ENCODE results near the gene ARSJ.
A peak's percentile ranks its signal among the peaks of the same experiment; 100 is the strongest.
"Not testable (repeated sequence)": the region's sequence is repeated elsewhere in the genome, so short reads cannot be mapped to it uniquely, and the experiment has no call there.

ARSJ gene

GRCh38 chr4:113979148-113979904 lies at the start of gene ARSJ:
Gene ARSJ (minus strand): TSS chr4:113979647. CDS start chr4:113978834, 813 bp downstream.
- peak; percentile 9 for DNase-seq

GRCh38 chr4:114028071-114028470 lies 48.6 kb upstream of the ARSJ start:
- peak; percentile 22 for DNase-seq

GRCh38 chr4:114027596-114027995 lies 48.1 kb upstream of the ARSJ start:
- no peak for DNase-seq

DNA sequence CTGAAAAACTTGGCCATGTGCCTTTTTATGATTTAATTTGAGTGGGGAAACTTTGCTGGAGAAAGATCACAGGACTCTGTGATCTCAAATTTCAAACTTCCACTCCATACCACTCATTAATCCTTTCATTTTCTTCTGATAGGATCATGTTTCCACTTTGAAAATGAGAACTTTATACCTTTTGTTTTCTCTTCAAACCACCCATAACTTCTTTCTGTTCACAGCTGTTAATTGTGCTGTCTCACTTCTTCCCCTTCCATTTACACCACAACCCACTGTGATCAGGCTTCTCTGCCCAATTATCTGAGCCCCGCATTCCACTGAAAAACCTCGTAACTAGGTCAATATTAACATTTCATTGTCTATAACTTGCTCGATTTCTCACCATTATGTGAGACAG lies 47.0 kb upstream of the ARSJ start:
- DNase-seq: peak; percentile 45

GRCh38 chr4:114025176-114025777 lies 45.8 kb upstream of the ARSJ start:
- no peak for DNase-seq

DNA sequence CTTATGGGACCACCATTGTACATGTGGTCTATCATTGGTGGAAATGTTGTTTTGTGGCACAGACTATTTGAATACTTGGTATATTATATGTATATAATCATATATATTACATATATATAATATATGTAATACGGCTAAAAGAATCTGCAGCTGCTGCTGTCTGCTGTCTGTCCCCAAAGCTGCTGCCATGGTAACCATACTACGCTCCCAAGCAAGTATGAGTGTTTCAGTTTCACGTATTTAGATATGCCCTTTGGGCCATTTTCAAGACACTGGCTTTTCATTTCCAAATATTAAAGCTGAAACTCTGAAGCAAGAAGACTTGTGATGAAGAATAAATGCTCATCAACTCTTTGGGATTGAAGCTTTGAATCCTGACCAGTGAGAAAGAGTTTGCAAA lies 42.0 kb upstream of the ARSJ start:
- DNase-seq: no peak

DNA sequence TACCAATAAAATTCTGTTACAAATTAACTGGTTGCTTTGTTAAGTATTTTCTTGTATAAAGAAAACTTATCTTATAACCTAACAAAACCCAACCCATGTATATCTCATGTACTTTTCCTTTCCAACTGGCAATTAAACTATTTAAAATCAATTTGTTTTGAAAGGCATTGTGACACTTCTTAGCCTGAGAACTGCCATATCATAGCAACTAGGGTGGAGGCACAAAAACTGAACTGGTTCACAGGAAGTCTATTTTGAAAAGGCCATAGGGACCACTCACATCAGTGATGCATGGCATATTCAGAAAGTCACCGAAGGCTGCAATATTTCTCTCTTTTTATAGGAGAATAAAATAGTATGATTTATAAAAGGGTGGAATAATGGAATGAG lies 40.5 kb upstream of the ARSJ start:
- no peak for DNase-seq

DNA sequence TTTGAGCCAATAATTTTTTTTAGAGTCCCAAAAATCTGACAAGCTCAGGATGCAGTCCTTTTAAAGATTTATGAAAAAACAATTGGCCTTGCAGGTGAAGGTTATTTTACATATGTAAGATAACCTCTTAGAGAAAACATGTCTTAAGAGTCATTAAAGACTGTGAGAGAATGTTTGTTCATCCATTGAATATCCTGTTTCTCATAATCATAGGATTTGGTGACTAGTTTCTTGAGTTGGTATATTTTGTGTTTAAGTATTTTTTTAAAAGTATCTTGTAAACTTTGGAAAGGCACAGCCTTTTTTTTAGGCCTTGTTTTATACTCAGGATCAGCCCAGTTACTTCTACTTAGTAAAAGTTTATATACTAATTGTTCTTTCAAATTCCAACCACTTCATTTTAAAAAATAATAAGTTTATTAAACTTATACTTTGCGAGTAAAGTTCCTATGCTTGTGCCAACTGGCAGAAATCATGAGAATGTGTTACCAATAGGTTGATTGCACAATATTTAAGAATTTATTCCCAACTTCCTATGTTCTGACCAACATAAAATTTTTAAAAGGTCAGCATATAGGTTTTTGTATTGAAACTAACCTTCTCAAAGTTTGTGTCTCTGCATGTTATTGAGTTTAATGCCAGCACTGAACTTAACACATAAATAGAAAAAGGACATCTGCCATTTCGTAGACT lies 40.0 kb upstream of the ARSJ start:
- DNase-seq: no peak

GRCh38 chr4:114017120-114017917 lies 37.9 kb upstream of the ARSJ start:
- no peak for DNase-seq

- DNase-seq: peak; percentile 25
These were observed 36.0 kb upstream of the ARSJ start for GRCh38 chr4:114015444-114015899.

DNA sequence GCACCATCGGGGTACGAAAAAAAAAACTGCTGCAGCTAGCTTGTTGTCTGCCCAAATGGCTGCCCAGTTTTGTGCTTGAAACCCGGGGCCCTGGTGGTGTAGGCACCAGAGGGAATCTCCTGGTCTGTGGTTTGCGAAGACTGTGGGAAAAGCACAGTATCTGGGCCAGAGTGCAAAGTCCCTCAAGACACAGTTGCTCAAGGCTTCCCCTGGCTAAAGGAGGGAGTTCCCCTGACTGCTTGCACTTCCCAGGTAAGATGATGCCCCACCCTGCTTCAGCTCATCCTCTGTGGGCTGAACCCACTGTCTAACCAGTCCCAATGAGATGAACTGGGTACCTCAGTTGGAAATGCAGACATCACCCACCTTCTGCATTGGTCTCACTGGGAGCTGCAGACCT lies 33.8 kb upstream of the ARSJ start:
- DNase-seq: not testable (repeated sequence)

DNA sequence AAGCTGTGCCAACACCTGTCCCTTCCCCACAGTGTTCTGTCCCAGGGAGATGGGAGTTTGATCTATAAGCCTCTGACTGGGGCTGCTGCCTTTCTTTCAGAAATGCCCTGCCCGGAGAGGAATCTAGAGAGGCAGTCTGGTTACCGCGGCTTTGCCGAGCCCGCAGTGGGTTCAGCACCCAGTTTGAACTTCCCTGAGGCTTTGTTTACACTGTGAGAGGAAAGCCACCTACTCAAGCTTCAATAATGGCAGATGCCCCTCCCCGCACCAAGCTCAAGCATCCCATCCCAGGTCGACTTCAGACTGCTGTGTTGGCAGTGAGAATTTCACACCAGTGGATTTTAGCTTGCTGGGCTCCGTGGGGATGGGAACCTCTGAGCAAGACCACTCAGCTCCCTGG lies 33.3 kb upstream of the ARSJ start:
- DNase-seq: no peak

- no peak for DNase-seq
These were observed 26.4 kb upstream of the ARSJ start for GRCh38 chr4:114005569-114006442.

DNA sequence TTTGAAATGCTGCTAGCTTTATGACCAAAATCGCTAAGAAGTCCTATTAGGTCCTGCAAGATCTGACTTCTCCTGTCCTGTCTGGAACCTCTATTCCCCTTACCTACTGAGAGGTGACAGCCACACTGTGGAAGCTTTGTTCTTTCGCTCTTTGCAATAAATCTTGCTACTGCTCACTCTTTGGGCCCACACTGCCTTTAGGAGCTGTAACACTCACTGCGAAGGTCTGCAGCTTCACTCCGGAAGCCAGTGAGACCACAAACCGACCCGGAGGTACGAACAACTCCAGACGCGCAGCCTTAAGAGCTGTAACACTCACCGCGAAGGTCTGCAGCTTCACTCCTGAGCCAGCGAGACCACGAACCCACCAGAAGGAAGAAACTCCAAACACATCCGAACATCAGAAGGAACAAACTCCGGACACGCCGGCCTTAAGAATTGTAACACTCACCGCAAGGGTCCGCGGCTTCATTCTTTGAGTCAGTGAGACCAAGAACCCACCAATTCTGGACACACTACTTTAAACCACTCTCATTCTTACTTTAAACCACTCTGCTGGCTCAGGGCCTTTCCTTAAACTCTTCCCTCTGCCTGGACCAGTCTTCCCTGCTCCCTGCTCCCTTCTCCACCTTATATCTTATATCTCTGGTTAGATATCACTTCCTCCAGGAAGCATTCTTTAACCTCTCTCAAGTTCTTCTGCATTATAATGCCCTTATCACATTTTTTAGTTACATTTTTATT lies 25.2 kb upstream of the ARSJ start:
- DNase-seq: not testable (repeated sequence)

DNA sequence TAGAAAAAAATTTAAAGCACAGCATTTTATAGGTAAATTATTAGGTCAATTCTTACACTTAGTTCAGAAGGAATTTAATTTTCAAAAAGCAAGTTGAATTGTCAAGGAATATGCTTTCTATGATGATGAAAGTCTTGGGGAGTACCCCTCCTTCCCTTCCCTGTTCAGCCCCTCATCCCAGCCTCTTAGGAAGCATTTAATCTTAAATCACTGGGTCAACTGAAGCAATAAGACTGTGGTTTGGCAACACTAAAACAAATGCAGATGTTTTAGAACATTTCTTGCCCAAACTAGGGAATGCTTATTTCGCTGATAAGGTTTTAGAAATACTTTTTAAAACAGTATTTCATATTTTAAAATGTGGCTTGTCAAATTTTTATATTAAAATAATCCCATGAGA lies 19.1 kb upstream of the ARSJ start:
- no peak for DNase-seq

DNA sequence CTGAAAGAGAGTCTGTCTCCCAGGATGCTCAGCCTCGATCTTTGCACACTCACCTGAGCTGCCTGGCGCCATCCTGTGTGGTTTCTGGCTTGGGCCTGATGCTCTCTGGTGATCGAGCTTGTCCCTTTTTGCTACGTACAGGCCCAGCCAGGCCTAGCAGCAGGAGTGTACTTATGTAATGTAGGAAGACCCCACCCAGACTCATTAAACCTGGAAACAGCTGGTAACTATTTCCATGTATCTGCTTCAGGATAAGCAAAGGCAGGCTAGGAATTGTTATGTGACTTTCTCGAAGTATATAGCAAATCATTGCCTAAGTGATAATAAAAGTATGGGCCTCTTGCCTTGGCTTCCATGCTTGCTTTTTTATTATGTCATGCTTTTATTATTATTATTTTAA lies 18.6 kb upstream of the ARSJ start:
- DNase-seq: no peak

GRCh38 chr4:113997206-113997605 lies 17.8 kb upstream of the ARSJ start:
- no peak for DNase-seq

DNA sequence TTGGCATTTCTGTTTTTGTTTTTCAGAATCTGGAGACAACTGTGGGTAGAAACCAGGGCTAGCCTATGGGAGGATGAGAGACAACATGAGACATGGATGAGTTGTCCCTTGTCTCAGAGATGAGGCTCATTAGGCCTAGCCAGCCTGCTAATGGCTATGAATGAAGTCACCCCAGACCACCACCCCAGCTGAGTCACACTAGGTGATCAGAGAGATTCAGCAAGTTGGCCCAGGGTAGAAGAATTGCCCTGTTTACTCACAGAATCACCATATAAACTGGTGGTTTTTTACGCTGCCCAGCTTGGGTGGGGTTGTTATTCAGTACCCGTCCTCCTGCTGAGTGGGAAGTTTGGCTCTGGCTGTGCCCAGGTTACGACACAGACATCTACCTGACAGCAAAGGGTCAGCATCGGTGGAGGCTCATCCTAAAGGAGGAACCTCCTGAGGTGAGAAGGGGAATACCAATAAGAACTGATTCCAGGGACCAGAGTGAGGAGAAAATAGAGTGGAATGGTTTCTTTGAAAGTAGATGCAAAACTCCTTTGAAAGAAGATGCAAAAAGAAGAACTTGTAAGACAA lies 17.2 kb upstream of the ARSJ start:
- DNase-seq: no peak

DNA sequence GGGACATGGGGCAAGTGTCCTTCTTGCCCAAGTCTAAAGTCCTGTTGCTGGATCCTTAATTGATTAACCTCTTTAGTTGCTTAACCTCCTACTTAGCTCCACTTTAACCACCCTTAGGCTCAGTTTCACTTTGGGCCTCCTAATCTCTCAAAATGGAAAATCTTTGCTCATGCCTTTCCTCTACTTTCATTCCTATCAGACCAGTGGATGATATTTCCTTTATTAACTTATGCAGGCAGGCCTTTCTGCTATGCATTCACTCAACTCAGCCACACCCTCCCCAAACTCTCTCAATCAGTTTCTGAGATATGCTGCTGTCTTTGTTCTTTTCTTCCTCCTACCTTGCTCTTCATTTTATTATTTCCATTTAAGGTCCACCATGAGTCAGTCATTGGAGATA lies 14.4 kb upstream of the ARSJ start:
- no peak for DNase-seq

DNA sequence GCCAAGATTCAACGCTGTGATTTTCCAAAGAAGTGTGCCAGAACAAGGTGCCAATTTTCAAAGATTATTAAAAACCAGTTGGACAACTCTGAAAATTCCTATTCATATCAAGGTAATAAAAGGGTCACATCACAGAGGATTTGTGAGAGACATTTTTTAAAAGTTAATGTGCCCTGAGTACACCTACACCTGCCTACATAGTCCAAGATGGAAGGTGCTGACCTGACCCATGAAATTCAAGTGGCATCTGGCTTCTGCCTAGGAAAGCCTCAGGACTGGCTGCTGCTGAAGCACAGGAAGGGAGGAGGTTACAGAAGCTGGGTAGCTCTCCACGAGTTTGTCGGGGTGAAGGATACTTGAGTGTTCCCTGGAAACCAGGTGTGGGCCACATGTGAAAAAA lies 11.4 kb upstream of the ARSJ start:
- DNase-seq: no peak

GRCh38 chr4:113987382-113987941 lies 8.0 kb upstream of the ARSJ start:
- no peak for DNase-seq

Data from DMS79 treated with DMSO at 0.1 percent for 48 hours (cell line).